Fibroblast of skin of abdomen (primary cell): ENCODE data around the gene ACVR2A. TPM values are rescaled to one million over a fixed set of nuclear protein-coding genes. Genes with fewer than 3 reads are reported as not detected.

Source experiments
- DNase-seq: peaks from one replicate; pipeline ENCODE4 v3.0.0-alpha.2; 2013
- polyA plus RNA-seq, 2 experiments: library from polyadenylated mRNA; unstranded; fragments of 120-200 nt; gene quantifications; one replicate each; pipeline ENCODE4 v1.2.1, GENCODE V29; 2013; ENCODE audit not compliant: insufficient read length in 2 of 2

Gene ACVR2A
- polyA plus RNA-seq (2013, experiment 1 of 2; ENCODE audit: insufficient read length), result 7.9 TPM
- polyA plus RNA-seq (2013, experiment 2 of 2; ENCODE audit: insufficient read length), result 8.2 TPM

DNA sequence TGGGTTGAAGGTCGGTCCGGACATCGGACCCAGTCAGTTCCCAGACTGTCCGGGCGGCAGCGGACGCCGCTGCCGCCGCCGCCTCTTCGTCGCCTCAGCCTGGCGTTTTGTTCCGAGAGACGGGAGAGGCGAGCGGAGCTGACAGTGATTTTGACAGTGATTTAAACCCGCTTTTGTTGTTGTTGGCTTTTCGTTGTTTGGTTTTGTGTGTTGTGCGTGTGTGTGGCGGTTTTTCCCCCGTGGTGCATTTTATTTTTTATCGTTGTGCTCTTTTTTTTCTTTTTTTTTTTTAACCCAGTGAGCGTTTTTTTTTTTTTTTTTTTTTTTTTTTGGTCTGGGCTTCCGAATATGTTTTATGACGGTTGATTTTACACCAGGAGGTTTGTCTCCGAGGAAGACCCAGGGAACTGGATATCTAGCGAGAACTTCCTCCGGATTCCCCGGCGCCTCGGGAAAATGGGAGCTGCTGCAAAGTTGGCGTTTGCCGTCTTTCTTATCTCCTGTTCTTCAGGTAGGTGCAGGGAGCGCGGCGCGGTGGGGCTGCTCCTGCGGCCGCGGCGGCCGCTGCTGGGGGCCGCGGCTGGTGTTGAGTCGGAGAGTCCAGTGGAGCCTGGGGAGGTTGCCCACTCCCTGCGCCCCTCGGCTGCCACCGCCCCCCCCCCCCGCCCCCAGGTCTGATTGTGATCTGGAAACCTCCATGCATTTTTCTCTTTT is at the start of gene ACVR2A:
Gene ACVR2A, plus strand, starts transcription at position 333 of the 714 bp plus-strand sequence. Its CDS starts 124 bp downstream, at position 457.
- peak; percentile 26 for DNase-seq

DNA sequence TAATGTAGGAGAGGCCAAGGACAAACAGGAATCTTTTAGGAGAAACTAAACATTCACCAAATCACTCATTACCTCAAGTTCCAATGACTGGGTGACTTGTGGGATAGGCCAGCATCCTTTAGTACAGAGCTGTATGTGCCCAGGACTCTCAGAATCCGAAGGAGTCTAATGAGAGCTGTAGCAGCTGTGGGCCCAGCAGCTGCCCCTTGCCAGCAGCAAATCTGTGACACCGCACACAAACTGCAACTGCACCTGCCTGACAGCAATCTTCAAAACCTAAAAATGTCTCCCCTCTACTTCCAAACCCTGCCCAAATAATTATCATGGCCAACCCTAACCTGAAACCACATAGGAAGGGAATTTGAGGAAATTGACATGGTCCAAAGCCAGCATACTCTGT is 44.5 kb upstream of the ACVR2A start:
- no peak for DNase-seq

DNA sequence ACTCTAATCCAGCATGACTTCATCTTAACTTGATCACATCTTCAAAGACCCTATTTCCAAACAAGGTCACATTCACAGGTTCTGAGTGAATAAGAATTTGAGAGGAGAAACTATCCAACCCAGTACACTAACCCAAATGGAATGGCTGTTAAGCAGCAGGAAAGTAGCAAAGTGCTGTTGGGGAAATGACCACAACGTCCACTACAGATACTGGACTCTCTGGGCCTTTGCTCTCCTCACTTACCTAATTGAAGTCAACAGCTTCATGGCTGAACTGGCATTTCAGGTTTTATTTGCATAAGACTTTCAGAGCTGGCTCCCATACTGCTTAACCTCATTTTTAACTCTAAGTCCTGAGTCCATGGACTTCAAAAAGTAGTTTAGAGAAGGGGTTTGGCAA is 38.0 kb upstream of the ACVR2A start:
- no peak for DNase-seq

DNA sequence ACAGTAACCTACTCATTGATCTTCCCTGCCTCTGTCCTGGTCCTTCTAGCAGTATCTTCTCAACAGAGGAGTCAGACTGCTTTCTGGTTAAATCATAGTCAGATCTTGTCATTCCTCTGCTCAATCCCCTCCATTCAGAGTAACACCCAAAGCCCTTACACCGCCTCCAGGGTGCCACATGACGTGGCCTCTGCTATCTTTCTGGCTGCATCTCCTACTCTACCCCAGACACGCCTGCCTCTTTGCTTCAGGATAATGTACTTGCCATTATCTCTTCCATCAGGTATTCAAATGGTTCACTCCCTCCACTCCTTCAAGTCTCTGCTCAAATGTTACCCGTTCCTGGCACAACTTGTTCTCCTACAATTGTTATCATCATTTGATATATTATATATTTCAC is 36.3 kb upstream of the ACVR2A start:
- no peak for DNase-seq

DNA sequence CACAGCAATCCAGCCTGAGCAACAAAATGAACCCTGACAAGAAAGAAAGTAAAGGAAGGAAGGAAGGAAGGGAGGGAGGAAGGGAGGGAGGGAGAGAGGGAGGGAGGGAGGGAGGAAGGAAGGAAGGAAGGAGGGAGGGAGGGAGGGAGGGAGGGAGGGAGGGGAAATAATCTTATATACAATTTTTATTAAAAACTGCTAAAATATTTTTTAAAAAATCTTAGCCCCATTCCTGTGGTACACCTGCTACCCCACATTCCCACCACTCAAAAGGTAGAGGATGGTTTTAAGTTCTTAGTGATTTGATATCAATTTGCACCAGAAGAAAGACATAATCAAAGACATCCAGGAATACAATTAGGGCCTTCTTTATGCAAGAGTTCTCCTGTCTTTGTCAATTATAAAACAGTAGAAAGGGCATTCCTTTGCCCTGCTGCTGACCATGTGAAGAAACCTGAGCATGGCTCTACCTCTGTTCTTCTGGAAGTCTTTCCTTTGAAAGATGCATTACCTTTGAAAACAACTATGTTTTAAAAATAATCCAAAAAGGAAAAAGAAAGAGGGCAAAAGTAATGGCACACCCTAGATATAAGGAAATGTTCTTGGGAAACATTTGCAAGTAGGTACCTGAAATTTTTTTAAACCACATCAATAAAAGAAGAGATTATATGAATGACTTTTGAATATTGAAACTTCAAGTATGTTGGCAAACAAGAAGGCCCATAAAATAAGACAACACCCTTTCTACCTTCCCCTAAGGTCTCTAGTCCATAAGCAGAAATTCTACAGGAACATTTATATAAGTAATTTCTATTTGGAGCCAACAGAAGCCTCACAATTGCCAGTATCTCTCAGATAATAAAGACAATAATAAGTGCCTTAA is 33.7 kb upstream of the ACVR2A start:
- DNase-seq, result no peak

DNA sequence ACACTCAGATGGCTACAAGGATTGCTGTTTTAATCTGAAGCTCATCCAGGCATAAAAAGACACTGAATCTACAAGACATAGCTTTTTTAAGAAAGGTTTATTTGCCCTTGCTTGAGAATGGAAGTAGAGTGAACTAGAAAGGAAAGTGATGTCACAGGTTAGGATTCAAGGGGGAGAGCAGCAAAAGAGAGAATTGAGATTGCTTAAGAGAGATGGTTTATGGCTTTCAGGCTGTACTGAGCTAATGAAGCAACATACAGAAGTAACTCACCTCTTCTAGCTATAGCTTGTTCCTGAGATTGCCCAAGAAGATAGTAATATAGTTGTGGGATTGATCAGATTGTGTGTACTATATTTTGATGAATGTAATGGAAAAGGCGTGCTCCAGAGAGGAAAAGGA is 26.1 kb upstream of the ACVR2A start:
- no peak for DNase-seq

DNA sequence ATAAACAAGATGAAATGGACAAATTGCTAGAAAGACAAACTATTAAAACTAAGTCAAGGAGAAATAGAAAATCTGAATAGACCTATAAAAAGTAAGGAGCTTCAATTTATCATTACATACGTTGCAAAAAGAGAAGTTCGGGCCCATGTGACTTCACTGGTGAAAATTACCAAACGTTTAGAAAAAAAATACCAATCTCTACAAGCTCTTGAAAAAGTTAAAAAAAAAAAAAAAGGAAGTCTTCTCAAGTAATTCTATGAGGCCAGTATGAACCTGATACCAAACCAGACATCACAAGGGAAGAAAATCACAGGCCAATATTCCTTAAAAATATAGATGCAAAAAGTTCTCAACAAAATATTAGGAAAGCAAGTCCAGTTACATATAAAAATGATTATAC is 20.2 kb upstream of the ACVR2A start:
- no peak for DNase-seq

DNA sequence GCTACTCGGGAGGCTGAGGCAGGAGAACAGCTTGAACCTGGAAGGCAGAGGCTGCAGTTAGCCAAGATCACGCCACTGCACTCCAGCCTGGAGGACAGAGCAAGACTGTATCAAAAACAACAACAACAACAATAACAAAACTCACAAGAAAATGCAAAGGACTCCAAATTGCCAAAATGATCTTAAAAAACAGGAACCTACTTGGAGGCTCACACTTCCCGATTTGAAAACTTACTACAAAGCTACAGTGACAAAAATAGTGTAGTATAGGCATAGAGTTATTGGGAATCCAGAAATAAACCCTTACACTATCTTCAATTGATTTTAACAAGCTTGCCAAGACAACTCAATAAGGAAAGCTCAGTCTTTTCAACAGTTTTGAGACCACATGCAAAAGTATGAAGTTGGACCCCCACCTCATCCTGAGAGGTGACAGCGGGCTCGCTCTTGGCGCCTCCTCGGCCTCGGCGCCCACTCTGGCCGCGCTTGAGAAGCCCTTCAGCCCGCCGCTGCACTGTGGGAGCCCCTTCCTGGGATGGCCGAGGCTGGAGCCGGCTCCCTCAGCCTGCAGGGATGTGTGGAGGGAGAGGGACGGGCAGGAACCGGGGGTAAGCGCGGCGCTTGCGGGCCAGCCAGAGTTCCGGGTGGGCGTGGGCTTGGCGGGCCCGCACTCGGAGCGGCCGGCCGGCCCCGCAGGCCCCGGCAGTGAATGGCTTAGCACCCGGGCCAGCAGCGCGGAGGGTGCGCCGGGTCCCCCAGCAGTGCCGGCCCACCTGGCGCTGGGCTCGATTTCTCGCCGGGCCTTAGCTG is 18.3 kb upstream of the ACVR2A start:
- DNase-seq, result no peak

DNA sequence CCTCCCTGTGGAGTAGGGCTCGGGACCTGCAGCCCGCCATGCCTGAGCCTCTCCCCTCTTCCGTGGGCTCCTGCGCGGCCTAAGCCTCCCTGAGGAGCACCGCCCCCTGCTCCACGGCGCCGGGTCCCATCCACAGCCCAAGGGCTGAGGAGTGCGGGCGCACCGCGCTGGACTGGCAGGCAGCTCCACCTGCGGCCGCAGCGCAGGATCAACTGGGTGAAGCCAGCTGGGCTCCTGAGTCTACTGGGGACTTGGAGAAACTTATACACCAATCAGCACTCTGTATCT is 17.8 kb upstream of the ACVR2A start:
- no peak for DNase-seq

DNA sequence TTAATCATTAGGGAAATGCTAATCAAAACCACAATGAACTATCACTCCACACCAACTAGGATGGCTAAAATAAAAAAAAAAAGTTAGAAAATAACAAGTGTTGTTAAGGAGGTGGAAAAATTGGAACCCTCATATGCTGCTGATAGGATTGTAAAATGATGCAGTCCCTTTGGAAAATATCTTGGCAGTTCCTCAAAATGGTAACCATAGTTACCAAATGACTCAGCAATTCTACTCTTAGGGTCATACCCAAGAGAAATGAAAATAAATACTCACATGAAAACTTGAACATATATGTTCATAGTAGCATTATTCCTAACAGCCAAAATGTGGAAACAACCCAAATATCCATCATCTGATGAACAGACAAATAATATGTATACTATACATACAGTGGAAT is 15.7 kb upstream of the ACVR2A start:
- DNase-seq, result peak; percentile 77

DNA sequence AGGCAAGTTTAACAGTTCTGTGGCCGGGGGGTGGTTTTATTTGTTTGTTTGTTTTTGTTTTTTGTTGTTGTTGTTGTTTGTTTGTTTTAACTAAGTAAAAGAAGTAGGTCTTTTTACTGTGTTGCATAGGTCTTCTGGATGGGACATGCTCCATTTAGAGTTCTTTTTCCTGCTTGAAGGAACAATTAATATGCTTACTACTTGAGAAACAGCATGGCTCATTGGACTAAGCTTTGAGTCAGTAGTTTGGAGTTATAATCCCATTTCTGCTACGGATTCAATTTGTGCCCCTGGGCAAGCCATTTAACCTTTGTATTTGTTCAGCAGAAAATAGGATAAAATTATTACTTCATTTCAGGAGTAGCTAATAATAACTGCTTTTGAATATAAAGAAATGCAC is 8.7 kb upstream of the ACVR2A start:
- DNase-seq, result no peak

DNA sequence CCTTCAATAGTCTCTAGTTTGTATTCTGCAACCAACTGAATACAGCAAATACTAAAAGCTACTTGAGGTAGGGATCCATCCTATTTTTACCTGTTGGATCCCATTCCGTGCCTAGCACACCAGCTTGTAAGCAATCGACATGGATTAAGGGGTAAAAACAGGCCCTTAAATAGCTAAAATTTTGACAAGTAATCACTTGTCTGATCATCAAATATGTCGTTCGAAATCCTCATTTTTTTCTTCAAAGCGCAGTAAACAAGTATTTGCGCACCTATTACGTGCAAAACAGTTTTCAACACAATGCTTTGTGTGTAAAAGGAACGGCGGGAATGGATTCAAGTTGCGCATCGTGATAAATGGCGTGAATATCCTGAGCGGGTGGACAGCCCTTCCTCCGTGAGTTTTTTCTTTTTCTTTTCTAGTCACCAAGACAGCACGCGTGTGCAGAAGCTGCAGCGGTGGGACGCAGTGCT is 1.4 kb upstream of the ACVR2A start:
- no peak for DNase-seq

DNA sequence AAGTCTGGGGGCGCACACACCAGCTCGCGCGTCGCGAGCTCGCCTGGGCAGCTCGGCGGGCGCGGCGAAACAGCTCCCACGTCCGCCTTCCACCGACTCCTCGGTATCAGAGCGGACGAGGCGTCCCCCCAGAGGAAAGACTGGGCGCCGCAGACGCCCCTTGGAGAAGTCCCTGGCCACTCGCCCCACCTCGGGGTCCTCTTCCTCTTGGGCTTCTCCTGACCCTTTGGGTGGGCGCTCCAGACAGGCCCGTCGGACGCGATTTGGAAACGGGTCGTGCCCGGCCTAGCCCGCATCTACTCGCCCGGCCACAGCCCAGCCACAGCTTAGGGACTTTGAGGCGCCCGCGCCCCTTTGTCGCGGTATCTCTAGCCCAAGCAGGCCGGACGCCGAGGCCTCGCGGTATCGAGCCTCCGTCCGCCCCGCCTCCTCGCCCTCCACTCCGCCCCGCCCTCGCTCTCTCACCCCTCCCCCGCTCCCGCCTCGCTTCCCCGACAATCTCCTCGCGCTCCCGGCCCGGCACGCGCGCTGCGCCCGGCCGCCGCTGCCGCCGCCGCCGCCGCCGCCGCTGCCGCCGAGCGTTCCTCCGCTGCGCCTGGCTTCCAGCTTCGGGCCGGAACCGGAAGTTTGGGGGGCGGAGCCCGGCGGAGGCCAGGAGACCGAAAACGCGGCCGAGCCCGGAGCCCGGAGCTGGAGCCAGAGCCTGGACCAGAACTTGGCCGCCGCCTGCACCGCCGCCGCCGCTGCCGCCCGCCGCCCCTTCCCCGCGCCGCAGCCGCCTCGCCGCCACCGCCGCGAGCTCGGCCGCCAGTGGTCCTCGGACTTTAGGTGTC is 749 bp upstream of the ACVR2A start:
- peak; percentile 92 for DNase-seq

DNA sequence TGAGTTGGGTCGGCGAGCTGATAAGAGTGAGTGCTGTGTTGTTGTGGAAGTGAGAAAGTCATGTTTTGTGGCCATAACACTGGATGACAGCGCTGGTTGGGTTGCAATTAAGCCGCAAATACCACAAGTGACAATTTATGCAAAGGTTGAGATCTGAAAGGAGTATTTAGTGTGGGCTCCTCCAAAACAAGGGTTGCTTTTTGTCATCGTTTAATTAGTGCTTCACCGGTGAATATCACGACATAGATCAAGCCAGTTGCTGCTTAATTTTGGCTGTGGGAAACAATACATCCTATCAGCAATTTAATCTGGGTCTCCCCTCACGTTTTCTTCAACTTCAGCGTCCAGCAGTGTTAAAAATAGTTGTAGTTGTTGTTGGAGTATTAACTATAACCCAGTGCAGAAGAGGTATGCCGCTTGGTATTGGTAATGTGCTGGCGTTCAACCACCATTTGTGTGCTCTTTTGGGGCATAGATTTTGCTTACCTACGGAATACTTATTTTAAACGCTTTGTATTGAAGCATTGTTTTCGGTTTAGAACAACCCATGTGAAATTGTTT is 662 bp downstream of the ACVR2A start:
- DNase-seq, result no peak

DNA sequence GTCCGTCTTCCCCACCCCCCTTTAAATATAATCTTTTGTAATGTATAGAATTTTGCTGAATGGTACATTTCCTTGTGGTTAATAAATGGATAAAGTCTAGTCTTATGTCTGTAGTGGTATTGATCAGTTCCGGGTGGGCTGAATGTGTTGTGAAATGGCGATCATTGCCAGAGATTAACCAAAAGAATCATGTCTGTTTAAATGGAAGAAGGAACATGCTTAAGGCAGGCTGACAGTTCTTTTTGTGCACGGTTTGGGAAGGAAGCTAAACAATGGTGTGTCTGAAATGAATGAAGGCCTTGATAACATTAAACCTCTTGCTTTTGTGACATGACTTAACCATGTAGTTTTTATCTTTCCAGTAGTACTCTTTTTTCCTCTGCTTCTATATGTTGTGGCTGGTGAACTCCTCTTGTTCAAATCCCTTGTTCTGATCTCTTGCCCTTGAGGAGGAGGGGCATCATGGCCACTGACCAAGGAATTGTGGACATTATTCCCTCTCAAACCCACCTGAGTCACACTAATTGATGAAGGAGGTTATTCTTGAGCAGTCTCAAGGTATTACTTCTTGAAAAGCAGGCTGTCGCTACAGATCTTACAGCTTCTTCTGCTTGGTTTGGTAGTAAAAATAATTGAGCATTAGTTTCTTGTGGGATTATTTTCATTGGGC is 1.7 kb downstream of the ACVR2A start:
- no peak for DNase-seq

DNA sequence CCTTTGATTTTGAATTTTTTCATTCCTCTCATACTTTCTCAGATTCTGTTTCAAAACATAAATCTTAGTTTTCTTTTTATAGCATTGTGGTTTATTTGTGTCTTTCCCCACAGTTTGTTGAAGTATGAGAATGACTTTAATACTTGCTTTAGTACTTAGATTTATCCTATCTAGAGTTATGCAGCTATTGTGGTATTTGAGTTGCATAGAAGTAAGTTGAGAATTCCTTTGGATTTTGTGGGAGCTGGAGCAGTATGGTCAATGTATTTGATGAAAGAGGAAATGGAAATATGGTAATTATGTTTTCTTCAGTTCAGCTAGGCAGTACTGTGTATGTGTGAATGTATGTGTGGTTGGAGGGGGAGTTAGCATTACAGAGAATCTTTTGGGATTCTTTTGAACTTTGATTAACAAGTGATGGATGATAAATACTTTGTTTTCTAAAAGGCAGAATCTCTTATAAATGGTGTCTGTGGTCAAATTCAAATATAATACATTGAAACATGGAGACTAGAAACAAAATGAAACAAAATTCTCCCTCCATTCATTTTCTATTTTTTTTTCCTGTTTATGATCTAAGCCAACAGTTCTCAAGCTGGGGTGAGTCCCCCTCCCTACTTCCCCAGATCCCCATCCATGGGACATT is 3.0 kb downstream of the ACVR2A start:
- DNase-seq, result peak; percentile 29

DNA sequence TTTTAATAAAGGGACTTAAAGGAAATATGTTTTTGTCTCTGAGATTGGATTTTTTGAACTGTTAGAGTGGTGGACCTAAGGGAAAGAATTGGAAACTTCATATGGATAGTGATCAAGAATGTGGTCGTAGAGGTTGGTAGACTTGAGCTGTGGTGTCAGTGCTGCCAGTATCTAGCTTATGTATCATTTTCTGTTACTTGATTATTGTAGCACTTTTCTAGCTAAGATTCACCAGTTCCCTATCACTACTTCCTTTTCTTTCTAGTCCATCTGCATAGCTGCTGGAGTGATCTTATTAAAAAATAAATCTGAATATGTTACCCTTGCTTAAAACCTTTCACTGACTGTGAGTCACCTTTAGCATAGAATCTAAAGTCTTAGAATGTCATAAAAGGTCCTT is 6.0 kb downstream of the ACVR2A start:
- no peak for DNase-seq

DNA sequence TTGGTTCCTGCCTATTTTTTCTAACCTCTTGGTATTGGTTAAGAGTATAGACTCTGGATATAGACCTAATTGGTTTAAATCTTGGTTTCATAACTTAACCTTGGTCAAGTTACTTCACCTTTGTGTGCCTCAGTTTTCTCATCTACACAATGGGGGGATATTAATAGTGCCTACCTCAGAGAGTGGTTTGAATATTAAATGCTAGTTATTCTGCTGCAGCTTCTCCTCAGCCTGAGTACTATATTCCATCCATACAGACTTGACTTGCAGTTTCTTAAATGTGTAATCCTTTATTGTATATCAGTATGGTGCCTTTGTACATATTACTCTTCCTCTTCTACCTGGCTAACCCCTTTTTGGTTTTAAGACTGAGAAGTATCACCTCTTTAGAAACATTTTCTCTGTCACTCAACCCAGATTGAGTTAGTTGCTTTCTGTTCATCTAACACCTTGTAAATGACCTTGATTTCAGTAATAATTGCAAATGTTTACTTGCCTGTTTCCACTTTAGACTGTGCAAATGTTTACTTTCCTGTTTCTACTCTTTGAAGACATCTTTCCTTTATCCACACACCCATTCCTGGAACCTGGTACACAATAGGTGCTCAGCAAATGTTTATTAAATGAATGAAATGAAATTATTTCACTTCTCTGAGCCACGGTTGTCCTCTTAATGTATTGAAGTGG is 6.6 kb downstream of the ACVR2A start:
- no peak for DNase-seq

DNA sequence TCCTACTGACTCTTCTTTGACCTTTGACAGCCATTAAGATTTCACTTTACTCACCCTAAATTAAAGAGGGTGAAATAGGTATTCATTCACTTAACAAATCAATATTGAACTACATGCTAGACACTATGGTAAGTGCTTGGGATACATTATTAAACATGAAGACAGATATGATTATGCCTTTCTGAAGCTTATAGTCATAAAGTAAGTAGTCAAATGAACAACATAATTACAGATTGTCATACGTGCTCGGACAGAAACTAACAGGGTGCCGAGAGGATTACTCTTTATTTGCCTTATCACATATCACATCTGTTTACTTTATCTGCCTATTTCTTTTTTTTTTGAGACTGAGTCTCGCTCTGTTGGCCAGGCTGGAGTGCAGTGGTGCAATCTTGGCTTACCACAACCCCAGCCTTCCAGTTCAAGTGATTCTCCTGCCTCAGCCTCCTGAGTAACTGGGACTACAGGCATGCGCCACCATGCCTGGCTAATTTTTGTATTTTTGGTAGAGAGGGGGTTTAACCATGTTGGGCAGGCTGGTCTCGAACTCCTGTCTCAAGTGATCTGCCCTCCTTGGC is 9.8 kb downstream of the ACVR2A start:
- DNase-seq, result no peak

DNA sequence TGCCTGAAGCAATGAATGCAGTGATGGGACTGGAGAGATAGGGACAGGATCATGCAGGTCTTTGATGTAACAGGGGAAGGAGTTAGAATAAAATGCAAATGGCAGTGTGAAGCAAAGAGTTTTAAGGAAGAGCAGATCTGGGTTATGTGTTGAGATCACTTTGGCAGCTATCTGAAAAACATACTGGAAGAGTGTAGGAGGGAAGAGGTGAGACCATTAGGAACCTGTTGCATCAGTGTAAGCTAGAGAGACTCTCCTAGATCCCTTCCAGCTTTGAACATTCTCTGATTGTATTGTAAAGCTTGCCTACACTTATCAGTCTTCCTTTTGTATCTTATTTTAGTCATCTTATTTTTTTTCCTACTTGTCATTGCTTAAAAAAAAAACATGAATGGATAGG is 10.5 kb downstream of the ACVR2A start:
- DNase-seq, result no peak
